GM12878 (cell line): ENCODE data around the gene CHST8. TPM values are rescaled to one million over a fixed set of nuclear protein-coding genes. Genes with fewer than 3 reads are reported as not detected.

Experiments used
- ATAC-seq: fragments of 200-7000 bp; cut with Tn5 transposase; 3 replicates; pipeline ENCODE4 v1.9.1; 2020; ENCODE audit warnings: mild to moderate bottlenecking, moderate library complexity
- BruUV-seq: library from RNA; stranded (reverse); fragments of 400-500 nt; replicated peaks from 2 replicates; lab custom pipeline; 2021; lab: Mats Ljungman, UMichigan
- CTCF ChIA-PET: fragments of 300-600 bp; sonication (Branson Sonifier 250); formaldehyde crosslinking; extraction: SDS; loops from one replicate; lab custom pipeline; 2021; ENCODE audit warnings: inconsistent platforms; lab: Yijun Ruan, JAX
- POLR2A ChIA-PET: fragments of 350-600 bp; formaldehyde crosslinking; extraction: SDS; loops from one replicate; lab custom pipeline; 2021; ENCODE audit warnings: inconsistent platforms; lab: Charles Lee
- RAD21 ChIA-PET: fragments of 300-600 bp; sonication (Branson Sonifier 250); formaldehyde crosslinking; loops from one replicate; lab custom pipeline; 2023; ENCODE audit warnings: antibody characterized with exemption; ENCODE audit not compliant: unreplicated experiment; lab: Charles Lee
- SMC1A ChIA-PET: fragments of 300-600 bp; sonication (Branson Sonifier 250); formaldehyde crosslinking; loops from one replicate; lab custom pipeline; 2023; ENCODE audit not compliant: unreplicated experiment, uncharacterized antibody; lab: Charles Lee
- DNase-seq: peaks from one replicate; pipeline ENCODE4 v3.0.0-alpha.2; 2011; ENCODE audit warnings: low read depth, low spot score
- FAIRE-seq: peaks from 3 replicates; lab custom pipeline; 2011; peaks lifted over from hg19 to GRCh38; lab: Jason Lieb, UNC
- H2AFZ ChIP-seq: 2 replicates; pipeline ENCODE4 v1.6.0; 2011; ENCODE audit warnings: low read depth, low read length, control low read depth; ENCODE audit not compliant: control insufficient read depth
- H3K27ac ChIP-seq: 2 replicates; pipeline ENCODE4 v1.5.1; 2011; ENCODE audit warnings: control low read depth; ENCODE audit not compliant: control insufficient read depth, insufficient read depth
- H3K27me3 ChIP-seq, 2 experiments: replicated peaks in 1 of 2; 2 replicates each; pipeline versions ENCODE4 v1.6.0 to v1.6.1; 2011; ENCODE audit warnings: low read length in 1 of 2; ENCODE audit not compliant: control insufficient read depth in 2 of 2, insufficient read depth in 2 of 2
- H3K36me3 ChIP-seq, 2 experiments: 2 replicates each; pipeline ENCODE4 v1.5.1; 2011; ENCODE audit warnings: low read length in 1 of 2; ENCODE audit not compliant: control insufficient read depth in 2 of 2, insufficient read depth in 2 of 2
- H3K4me1 ChIP-seq: 2 replicates; pipeline ENCODE4 v1.6.1; 2011; ENCODE audit warnings: mild to moderate bottlenecking, low read length, moderate library complexity, mixed read lengths; ENCODE audit not compliant: control insufficient read depth, insufficient read depth
- H3K4me2 ChIP-seq: 2 replicates; pipeline ENCODE4 v1.6.0; 2011; ENCODE audit warnings: control low read depth; ENCODE audit not compliant: control insufficient read depth, insufficient read depth
- H3K4me3 ChIP-seq: fragments of 200-600 bp; sonication (generic); 2 replicates; pipeline ENCODE4 v1.5.1; 2016
- H3K79me2 ChIP-seq: 2 replicates; pipeline ENCODE4 v1.6.0; 2011; ENCODE audit warnings: low read length; ENCODE audit not compliant: control insufficient read depth, insufficient read depth
- H3K9ac ChIP-seq: 2 replicates; pipeline ENCODE4 v1.8.0; 2011; ENCODE audit warnings: low read length, control low read depth, mixed read lengths; ENCODE audit not compliant: control insufficient read depth, insufficient read depth
- H3K9me3 ChIP-seq: replicated peaks from 3 replicates; pipeline ENCODE4 v1.5.1; 2011; ENCODE audit warnings: mild to moderate bottlenecking, low read length; ENCODE audit not compliant: control insufficient read depth, insufficient read depth
- H4K20me1 ChIP-seq: 2 replicates; pipeline ENCODE4 v1.6.0; 2011; ENCODE audit not compliant: control insufficient read depth, insufficient read depth
- BCL11A ChIP-seq: IDR thresholded peaks from 2 replicates; pipeline ENCODE4 v1.6.1; 2011; ENCODE audit warnings: low read depth, low read length
- CHD1 ChIP-seq: IDR thresholded peaks from 2 replicates; pipeline ENCODE4 v1.6.1; 2012; ENCODE audit warnings: low read depth, low read length, improper control_type of control experiment
- ETV6 ChIP-seq, 2 experiments: fragments of 450-650 bp in 1 of 2; IDR thresholded peaks in 1 of 2; conservative IDR thresholded peaks in 1 of 2; 2 replicates each; pipeline ENCODE4 v1.6.1; 2014; ENCODE audit warnings: antibody characterized with exemption in 1 of 2, borderline replicate concordance in 1 of 2, low read depth in 1 of 2, mild to moderate bottlenecking in 1 of 2, moderate library complexity in 1 of 2
- JUND ChIP-seq: IDR thresholded peaks from 2 replicates; pipeline ENCODE4 v1.6.1; 2012; ENCODE audit warnings: low read depth, mild to moderate bottlenecking, low read length, improper control_type of control experiment, moderate library complexity
- NFIC ChIP-seq: IDR thresholded peaks from 2 replicates; pipeline ENCODE4 v1.6.1; 2012; ENCODE audit warnings: low read depth, mild to moderate bottlenecking, inconsistent platforms, low read length, moderate library complexity
- POLR2AphosphoS2 ChIP-seq: IDR thresholded peaks from 2 replicates; pipeline ENCODE4 v1.6.1; 2011; ENCODE audit warnings: low read depth, mild to moderate bottlenecking, low read length, improper control_type of control experiment, moderate library complexity
- RAD51 ChIP-seq: fragments of 450-650 bp; IDR thresholded peaks from 2 replicates; pipeline ENCODE4 v1.6.1; 2016; ENCODE audit warnings: moderate library complexity, mild to moderate bottlenecking, inconsistent platforms
- SIN3A ChIP-seq: IDR thresholded peaks from 2 replicates; pipeline ENCODE4 v1.6.1; 2012; ENCODE audit warnings: low read depth, low read length, improper control_type of control experiment
- SREBF2 ChIP-seq: IDR thresholded peaks from 2 replicates; pipeline ENCODE4 v1.6.1; 2012; ENCODE audit warnings: mild to moderate bottlenecking, low read length
- whole genome bisulfite sequencing: methylation state at CpG from one replicate; pipeline ENCODE4 v1.1.6; 2016; ENCODE audit warnings: low lambda C conversion rate; ENCODE audit not compliant: insufficient replicate concordance, insufficient coverage; ENCODE audit errors: missing lambda C conversion rate; 5-methylcytosine and 5-hydroxymethylcytosine counted together
- in situ Hi-C: fragments of 300-500 bp; cut with MboI; formaldehyde crosslinking; loops from 9 replicates; pipeline ENCODE4 v1.14.3; 2018; ENCODE audit warnings: mixed read lengths
- intact Hi-C: fragments of 100-400 bp; cut with micrococcal nuclease; formaldehyde crosslinking; loops from one replicate; pipeline ENCODE4 v1.14.2; 2022; ENCODE audit not compliant: unreplicated experiment
- polyA plus RNA-seq, 11 experiments: library from polyadenylated mRNA; depleted of rRNA in 4 of 11; unstranded in 6 of 11; stranded (reverse) in 5 of 11; fragments of >200 nt; fragmentation: Nextera tagmentation in 4 of 11; fragmentation: Illumina TruSeq in 1 of 11; extraction: Ambion mirVana in 4 of 11; extraction: Trizol in 1 of 11; gene quantifications; 1 replicate in 1 of 11; 2 replicates in 10 of 11; pipeline versions ENCODE4 v1.2.1 to v1.2.3, GENCODE V29; 2011 to 2016; ENCODE audit warnings: inconsistent platforms in 2 of 11, missing spikeins in 2 of 11, low read depth in 1 of 11
- total RNA-seq, 4 experiments: library from RNA; depleted of rRNA in 3 of 4; stranded (reverse); fragments of >200 nt in 3 of 4; fragmentation: Illumina TruSeq in 1 of 4; extraction: Trizol in 1 of 4; gene quantifications; 2 replicates each; pipeline versions ENCODE4 v1.2.1 to v1.2.3, GENCODE V29; 2013 to 2021
- TF ChIP-seq, protein P1 (sequence below): IDR thresholded peaks from 2 replicates; pipeline ENCODE4 v1.6.1; 2012; ENCODE audit warnings: low read length, inconsistent platforms
- TF ChIP-seq, protein P2 (sequence below): fragments of 150-350 bp; IDR thresholded peaks from 2 replicates; pipeline ENCODE4 v1.6.1; 2016; ENCODE audit warnings: low read depth, low read length
- TF ChIP-seq, protein P3 (sequence below): fragments of 150-350 bp; IDR thresholded peaks from 2 replicates; pipeline ENCODE4 v1.6.1; 2014; ENCODE audit warnings: mild to moderate bottlenecking, low read depth, low read length

Gene CHST8
- total and polyA plus RNA-seq, 10 of the 15 experiments (the other 5 are each of a cell fraction or from before 2014, with no cell fraction given): 0.06 TPM; not detected in 9

DNA sequence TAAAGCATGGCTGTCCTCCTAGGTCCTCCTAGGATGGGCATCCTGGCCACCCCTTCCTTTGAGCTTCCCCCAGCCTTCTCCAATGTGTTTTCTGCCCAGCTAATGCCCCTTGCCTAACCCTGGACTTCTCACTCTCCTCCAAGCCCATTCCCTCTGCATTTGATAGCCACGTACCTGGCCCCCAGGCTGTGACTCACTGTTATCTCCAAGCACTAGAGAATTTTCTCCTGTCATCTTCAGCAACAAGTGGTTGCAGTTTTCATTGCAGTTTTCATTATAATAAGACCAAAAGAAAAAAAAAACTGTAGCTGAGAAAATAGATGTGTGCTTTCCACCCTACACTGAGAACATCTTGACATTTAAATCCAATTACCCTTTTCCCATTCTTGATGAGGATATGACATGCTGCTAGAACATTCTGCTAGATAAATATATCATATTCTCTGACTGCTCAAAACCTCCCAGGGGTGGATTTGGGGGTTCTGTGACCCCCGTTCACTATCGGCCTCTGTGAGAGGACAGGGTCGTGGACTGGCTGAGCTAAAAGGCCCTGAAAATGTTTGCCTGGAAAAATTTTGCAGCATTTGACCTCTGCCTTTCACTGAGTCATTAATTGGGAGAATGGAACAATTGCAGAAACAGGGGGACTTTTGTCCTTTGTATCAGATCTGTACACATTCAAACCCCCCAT lies 116.1 kb downstream of the CHST8 start:
- BruUV-seq: no TSS peak
- no peaks in the 10 kb centered on the region for H4K20me1 ChIP-seq
- no peaks in the 10 kb centered on the region for H3K36me3 ChIP-seq
- in situ Hi-C loops: no loop called here
- H3K4me3 ChIP-seq: no peak overlapping the region
- TF ChIP-seq JUND: no peak
- no peak for TF ChIP-seq NFIC
- TF ChIP-seq SREBF2: no peak
- TF ChIP-seq, protein P1, sequence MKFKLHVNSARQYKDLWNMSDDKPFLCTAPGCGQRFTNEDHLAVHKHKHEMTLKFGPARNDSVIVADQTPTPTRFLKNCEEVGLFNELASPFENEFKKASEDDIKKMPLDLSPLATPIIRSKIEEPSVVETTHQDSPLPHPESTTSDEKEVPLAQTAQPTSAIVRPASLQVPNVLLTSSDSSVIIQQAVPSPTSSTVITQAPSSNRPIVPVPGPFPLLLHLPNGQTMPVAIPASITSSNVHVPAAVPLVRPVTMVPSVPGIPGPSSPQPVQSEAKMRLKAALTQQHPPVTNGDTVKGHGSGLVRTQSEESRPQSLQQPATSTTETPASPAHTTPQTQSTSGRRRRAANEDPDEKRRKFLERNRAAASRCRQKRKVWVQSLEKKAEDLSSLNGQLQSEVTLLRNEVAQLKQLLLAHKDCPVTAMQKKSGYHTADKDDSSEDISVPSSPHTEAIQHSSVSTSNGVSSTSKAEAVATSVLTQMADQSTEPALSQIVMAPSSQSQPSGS: no peak
- no peak for TF ChIP-seq SIN3A
- no peak for TF ChIP-seq POLR2AphosphoS2
- TF ChIP-seq RAD51: no peak
- TF ChIP-seq, protein P2, sequence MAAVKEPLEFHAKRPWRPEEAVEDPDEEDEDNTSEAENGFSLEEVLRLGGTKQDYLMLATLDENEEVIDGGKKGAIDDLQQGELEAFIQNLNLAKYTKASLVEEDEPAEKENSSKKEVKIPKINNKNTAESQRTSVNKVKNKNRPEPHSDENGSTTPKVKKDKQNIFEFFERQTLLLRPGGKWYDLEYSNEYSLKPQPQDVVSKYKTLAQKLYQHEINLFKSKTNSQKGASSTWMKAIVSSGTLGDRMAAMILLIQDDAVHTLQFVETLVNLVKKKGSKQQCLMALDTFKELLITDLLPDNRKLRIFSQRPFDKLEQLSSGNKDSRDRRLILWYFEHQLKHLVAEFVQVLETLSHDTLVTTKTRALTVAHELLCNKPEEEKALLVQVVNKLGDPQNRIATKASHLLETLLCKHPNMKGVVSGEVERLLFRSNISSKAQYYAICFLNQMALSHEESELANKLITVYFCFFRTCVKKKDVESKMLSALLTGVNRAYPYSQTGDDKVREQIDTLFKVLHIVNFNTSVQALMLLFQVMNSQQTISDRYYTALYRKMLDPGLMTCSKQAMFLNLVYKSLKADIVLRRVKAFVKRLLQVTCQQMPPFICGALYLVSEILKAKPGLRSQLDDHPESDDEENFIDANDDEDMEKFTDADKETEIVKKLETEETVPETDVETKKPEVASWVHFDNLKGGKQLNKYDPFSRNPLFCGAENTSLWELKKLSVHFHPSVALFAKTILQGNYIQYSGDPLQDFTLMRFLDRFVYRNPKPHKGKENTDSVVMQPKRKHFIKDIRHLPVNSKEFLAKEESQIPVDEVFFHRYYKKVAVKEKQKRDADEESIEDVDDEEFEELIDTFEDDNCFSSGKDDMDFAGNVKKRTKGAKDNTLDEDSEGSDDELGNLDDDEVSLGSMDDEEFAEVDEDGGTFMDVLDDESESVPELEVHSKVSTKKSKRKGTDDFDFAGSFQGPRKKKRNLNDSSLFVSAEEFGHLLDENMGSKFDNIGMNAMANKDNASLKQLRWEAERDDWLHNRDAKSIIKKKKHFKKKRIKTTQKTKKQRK: no peak
- TF ChIP-seq CHD1: no peak
- TF ChIP-seq ETV6 (conservative IDR thresholded peaks at IDR 0.05 in 1 of 2, IDR thresholded peaks at IDR 0.05 in 1 of 2; ENCODE audit: borderline replicate concordance in 1 of 2, low read depth in 1 of 2): no peak
- TF ChIP-seq BCL11A: no peak
- TF ChIP-seq, protein P3, sequence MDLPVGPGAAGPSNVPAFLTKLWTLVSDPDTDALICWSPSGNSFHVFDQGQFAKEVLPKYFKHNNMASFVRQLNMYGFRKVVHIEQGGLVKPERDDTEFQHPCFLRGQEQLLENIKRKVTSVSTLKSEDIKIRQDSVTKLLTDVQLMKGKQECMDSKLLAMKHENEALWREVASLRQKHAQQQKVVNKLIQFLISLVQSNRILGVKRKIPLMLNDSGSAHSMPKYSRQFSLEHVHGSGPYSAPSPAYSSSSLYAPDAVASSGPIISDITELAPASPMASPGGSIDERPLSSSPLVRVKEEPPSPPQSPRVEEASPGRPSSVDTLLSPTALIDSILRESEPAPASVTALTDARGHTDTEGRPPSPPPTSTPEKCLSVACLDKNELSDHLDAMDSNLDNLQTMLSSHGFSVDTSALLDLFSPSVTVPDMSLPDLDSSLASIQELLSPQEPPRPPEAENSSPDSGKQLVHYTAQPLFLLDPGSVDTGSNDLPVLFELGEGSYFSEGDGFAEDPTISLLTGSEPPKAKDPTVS: no peak
- POLR2A ChIA-PET: no interaction called here
- no peaks in the 10 kb centered on the region for H3K4me1 ChIP-seq
- no peak overlapping the region for H3K27ac ChIP-seq
- CTCF ChIA-PET: no interaction called here
- intact Hi-C loops: no loop called here
- DNase-seq (no peak), ATAC-seq (no peak), FAIRE-seq (no peak)
- no peak overlapping the region for H2AFZ ChIP-seq
- no peaks in the 10 kb centered on the region; a peak in 1 of 4 replicates for H3K27me3 ChIP-seq
- SMC1A ChIA-PET: interaction anchor here (1.1 kb wide), 1 partner anchor 10 kb away, joined by 3 read pairs; no protein-coding TSS in a partner anchor
- no peaks in the 10 kb centered on the region for H3K79me2 ChIP-seq
- 0% methylated on average over 4 of the region's 4 CpGs for WGBS
- no peak overlapping the region for H3K9ac ChIP-seq
- no peak overlapping the region for H3K4me2 ChIP-seq
- RAD21 ChIA-PET: no interaction called here
- H3K9me3 ChIP-seq: no peaks in the 10 kb centered on the region
